Measurements from ENCODE around the gene OR5B3. TPM values are rescaled to one million over a fixed set of nuclear protein-coding genes. Genes with fewer than 3 reads are reported as not detected.

The OR5B3 gene
- total and polyA plus RNA-seq, 9 of the 15 experiments (the other 6 are each of a cell fraction or from before 2014, with no cell fraction given), result not detected

- TF ChIP-seq, protein P1, sequence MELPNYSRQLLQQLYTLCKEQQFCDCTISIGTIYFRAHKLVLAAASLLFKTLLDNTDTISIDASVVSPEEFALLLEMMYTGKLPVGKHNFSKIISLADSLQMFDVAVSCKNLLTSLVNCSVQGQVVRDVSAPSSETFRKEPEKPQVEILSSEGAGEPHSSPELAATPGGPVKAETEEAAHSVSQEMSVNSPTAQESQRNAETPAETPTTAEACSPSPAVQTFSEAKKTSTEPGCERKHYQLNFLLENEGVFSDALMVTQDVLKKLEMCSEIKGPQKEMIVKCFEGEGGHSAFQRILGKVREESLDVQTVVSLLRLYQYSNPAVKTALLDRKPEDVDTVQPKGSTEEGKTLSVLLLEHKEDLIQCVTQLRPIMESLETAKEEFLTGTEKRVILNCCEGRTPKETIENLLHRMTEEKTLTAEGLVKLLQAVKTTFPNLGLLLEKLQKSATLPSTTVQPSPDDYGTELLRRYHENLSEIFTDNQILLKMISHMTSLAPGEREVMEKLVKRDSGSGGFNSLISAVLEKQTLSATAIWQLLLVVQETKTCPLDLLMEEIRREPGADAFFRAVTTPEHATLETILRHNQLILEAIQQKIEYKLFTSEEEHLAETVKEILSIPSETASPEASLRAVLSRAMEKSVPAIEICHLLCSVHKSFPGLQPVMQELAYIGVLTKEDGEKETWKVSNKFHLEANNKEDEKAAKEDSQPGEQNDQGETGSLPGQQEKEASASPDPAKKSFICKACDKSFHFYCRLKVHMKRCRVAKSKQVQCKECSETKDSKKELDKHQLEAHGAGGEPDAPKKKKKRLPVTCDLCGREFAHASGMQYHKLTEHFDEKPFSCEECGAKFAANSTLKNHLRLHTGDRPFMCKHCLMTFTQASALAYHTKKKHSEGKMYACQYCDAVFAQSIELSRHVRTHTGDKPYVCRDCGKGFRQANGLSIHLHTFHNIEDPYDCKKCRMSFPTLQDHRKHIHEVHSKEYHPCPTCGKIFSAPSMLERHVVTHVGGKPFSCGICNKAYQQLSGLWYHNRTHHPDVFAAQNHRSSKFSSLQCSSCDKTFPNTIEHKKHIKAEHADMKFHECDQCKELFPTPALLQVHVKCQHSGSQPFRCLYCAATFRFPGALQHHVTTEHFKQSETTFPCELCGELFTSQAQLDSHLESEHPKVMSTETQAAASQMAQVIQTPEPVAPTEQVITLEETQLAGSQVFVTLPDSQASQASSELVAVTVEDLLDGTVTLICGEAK (IDR thresholded peaks at IDR 0.05), result no peak
- TF ChIP-seq, protein P1 (CRISPR knock-in tag; IDR thresholded peaks at IDR 0.05), result no peak
- TF ChIP-seq ZNF133 (CRISPR knock-in tag; IDR thresholded peaks at IDR 0.05), result no peak
- TF ChIP-seq ZNF77 (CRISPR knock-in tag; IDR thresholded peaks at IDR 0.05), result no peak
- no peak for TF ChIP-seq SRSF7 (optimal IDR thresholded peaks at IDR 0.05; ENCODE audit: low read depth, low read length)
- TF ChIP-seq TOE1 (IDR thresholded peaks at IDR 0.05; ENCODE audit: borderline replicate concordance), result no peak
- TF ChIP-seq TOE1 (CRISPR knock-in tag; IDR thresholded peaks at IDR 0.05; ENCODE audit: borderline replicate concordance, low read depth), result no peak
Measured at GRCh38 chr11:58394195-58394594, 12.5 kb downstream of the OR5B3 start (continued).

All from K562 (cell line).